HG03060 (cell line): ENCODE measurements around the gene SLC16A3.

ENCODE experiments used
- ATAC-seq: cut with Tn5 transposase; IDR thresholded peaks from one replicate; pipeline ENCODE4 v1.9.1; 2021; ENCODE audit warnings: low read depth, moderate number of reproducible peaks; ENCODE audit not compliant: unreplicated experiment

Gene SLC16A3

GRCh38 chr17:82221341-82221902, 7.4 kb upstream of the SLC16A3 start:
- ATAC-seq = no peak

GRCh38 chr17:82222816-82223215, 6.0 kb upstream of the SLC16A3 start:
- no peak for ATAC-seq

GRCh38 chr17:82223517-82223916, 5.3 kb upstream of the SLC16A3 start:
- no peak for ATAC-seq

GRCh38 chr17:82224666-82225065, 4.2 kb upstream of the SLC16A3 start:
- no peak for ATAC-seq

- no peak for ATAC-seq
Measured at GRCh38 chr17:82225368-82226029, 3.3 kb upstream of the SLC16A3 start.

- ATAC-seq = no peak
Measured at GRCh38 chr17:82226146-82226808, 2.6 kb upstream of the SLC16A3 start.

- ATAC-seq = no peak
Measured at GRCh38 chr17:82226809-82227628, 1.8 kb upstream of the SLC16A3 start.

GRCh38 chr17:82227629-82228277, 1.1 kb upstream of the SLC16A3 start:
- no peak for ATAC-seq

GRCh38 chr17:82228278-82228841, 482 bp upstream of the SLC16A3 start:
- ATAC-seq = no peak

GRCh38 chr17:82229698-82230608, 1.1 kb downstream of the SLC16A3 start:
- no peak for ATAC-seq

GRCh38 chr17:82230609-82231311, 1.9 kb downstream of the SLC16A3 start:
- ATAC-seq = no peak

- no peak for ATAC-seq
Measured at GRCh38 chr17:82231312-82231561, 2.4 kb downstream of the SLC16A3 start.

GRCh38 chr17:82231562-82232321, 2.9 kb downstream of the SLC16A3 start:
- no peak for ATAC-seq

- no peak for ATAC-seq
Measured at GRCh38 chr17:82232322-82232820, 3.5 kb downstream of the SLC16A3 start.

- ATAC-seq = no peak
Measured at GRCh38 chr17:82232876-82233785, 4.3 kb downstream of the SLC16A3 start.

GRCh38 chr17:82234211-82235055, 5.6 kb downstream of the SLC16A3 start:
- ATAC-seq = no peak
